Stimulated activated CD4-positive, alpha-beta T cell treated with anti-CD3 and anti-CD28 coated beads, Interleukin-2, amount 100 ng/mL, for 24 hours (primary cell): ENCODE data around the gene NHLH2.

Experiments
- DNase-seq, 2 donors: peaks; one replicate each; pipeline ENCODE4 v3.0.0-alpha.2; 2020

The NHLH2 gene

DNA sequence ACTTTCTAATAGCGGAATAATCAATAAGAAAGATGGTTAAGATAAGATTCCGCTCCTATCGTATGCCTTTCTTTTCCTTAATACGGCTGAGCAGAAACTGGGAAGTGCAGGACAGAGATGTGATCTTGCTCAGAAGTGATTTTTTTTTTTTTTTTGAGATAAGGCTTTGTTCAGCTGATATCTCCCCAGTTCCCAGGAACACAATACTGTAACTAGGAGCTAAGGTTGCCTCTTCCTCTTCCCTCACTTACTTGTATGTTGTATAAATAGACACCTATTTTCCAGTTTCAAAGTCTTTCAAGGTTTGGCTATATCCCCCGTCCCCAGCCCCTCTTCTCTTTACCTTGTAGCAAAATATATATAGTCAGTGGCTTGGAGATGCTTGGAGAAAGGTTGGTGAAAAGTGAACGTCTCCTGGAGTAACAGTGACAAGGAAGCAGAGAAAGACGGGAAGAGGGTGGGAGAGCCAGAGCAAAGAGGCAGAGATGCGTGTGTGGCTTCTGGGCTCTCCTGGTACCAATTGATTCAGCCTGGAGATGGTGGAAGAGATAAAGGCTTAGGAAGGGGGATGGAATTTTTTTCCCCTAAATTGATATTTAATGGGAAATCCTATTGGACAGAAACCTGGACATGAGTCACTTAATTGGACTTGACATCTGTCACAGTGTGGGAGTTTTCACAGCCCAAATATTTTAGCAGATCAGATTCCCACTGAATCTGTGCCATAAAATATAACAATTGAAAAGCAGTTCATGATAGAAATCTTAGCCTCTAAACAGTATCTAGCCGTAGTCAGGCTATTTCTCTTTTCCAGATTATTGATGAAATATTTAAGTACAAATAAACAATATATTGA, at the start of gene NHLH2:
NHLH2 (minus strand) TSS at position 522 of the 856 bp plus-strand sequence. CDS start 2,754 bp downstream, outside the sequence.
- DNase-seq: no peak

DNA sequence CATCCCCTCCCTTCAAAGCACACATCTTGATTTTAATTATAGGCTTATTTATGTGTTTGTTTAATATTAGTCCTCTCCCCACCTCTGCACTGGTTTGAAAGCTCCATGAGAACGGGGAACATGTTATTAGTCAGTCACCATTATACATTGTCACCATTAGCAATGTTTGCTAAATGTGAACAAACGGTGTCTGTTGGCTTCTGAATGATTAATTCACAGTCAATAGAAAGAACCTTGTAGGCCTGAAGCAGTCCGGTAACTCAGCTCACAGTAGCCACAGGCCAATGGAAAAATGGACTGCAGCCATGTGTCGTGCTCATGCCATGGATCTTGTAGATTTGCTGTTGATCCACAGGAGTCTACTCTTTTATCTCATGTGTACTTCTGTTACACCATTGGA, 49.7 kb upstream of the NHLH2 start:
- no peak for DNase-seq

DNA sequence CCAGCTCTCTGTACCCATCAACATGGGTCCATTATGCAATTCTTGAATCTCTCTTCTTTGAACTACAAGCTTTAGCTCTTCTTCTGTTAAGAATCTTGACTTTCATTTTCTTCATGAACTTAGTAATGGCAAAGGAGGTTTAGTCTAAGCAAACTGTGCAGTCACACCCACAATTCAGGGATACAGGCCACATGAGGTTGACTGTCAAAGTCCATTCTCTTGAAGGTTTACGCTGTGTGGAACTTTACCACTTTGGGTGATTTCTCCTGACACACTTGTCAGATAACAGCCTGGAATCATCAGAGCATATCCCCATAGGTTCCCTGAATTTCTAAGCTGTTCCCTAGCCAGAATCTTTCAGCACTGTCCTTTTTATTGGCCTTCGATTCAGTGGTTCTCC, 48.0 kb upstream of the NHLH2 start:
- DNase-seq: no peak

DNA sequence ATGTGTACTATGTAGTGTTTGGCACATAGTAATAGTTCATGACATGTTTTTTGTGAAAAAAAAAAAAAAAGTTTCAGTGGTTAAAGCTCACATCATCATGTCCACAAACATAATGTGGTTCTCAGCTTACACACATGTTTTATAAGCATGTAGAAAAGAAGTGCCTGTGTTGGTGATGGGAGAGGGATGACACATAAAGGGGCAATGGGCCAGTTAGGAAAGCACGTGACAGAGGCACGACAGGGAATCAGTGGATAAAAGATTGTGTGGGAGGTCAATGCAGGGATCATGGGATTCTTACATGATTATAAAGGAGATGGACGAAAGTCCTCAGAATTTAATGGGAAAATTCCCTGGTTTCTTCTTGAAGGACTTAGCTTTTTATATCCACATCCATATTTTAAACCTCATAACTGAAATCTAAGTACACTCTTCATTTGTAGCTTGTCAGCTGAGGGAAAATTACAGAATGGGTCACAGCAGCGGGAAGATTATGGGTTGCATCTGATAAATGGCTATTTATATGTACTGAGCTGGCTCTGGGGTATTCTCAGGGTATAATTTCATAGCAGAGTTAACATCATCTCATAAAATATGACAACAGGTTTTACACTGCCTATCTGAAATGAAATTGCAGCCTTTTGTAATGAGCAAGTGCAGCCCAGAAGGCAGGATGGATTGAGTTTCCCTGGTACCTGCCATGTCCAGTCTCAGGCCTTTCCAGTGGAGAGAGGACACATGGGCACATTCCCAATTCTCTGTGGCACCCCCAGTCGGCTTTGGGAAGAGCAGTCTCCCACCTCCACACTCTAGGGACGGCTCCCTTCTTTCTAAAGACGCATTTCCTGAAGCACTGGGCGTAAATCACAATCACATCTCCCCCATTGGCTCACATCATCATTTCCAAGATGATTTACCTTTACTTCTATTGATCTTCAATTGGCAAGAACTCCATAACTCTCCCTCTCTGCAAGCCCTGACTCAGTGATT, 42.3 kb upstream of the NHLH2 start:
- DNase-seq: no peak

DNA sequence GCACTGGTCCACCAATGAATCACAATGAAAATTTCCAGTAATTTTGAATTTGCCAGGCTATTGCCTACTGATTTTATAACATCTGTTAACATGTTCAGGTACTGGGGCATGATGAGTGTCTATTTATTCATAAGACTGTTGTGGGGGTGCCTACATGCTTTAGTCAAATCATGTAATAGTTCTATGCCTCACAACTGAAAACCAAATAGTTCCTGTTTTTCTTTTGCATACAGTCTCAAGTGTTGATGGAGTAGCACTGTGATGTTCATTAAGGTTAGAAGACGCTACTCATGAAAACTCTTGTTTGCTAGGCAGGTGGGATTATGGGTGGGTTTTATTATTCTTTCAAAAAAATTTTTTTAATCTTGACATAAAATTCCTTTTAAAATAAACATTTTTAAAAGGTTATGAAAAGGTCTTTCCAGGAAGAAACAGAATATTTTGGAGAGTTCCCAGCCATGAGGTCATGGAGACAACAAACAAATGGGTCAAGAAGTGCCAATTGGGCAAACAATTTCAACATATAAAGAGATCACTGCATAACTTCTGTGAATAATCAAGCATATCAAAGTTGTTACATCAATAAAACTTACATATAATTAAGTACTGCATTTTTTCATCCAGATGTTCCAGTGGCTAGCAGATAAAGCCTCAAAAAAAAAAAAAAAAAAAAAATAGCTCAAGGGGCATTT, 40.2 kb upstream of the NHLH2 start:
- DNase-seq: no peak

DNA sequence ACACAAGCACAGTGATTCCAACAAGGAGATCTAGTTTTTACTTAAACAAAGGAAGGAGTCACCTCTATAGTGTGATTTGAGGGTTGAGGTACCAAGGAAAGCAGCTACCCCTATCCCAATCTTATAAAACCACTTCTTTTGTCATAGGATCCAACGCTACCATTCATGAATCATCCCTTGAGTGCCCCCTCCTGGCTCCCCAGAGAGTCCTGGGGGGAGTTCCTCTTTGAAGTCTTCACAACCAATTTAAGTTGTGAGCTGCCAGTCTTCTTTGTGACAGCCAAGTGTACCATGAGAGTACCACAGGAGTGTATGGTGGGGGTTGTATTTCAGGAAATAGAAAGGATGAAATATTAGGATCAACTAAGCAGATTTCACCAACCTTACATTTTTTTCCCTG, 39.1 kb upstream of the NHLH2 start:
- no peak for DNase-seq

DNA sequence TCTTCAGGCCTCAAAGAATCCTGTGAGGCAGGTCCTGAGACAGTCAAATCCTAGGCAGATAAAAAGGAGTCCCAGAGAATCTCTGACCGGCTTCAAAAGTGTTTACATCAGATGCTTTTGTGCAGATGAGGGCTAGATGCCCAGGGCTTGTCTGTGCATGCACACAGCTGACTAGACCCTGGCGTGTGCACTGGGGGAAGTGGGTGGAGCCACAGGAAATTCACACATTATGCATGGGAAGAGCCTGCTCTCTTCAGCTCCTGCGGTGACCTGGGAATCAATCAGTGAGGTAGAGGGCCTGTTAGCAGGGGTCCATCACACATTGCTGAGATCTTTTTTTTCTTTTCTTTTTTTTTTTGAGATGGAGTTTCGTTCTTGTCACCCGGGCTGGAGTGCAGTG, 36.6 kb upstream of the NHLH2 start:
- DNase-seq: no peak

DNA sequence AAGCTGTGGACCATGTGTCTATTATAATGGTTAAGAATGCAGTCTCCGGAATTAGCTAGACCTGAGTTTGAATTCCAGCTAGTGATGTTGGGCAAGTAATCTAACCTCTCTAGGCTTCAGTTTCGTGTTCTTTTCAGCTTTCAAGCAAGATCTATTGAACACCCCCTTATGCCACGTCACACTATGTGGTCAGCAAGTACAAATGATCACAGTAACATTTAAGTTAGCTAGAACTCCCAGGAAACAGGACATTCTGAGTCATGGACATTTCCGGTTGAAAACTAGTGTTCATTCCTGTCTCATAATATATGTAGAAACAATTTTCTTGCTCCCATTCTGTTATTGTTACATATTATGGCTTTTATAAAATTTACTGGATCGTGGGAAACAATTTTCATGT, 34.0 kb upstream of the NHLH2 start:
- no peak for DNase-seq

DNA sequence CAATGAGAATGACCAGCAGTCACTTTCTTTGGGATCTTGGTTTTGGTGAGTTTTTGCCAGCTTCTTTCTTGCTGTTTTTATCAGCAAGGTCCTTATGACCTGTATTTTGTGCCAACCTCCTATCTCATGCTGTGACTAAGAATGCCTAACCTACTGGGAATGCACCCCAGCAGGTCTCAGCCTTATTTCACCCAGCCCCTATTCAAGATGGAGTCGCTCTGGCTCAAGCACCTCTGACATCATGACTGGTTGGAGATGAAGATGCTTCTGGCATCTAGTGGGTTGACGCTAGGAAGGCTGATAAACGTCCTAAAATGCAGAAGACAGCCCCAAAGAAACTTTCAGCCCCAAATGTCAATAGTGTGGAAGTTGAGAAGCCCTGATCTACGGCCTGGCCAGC, 33.6 kb upstream of the NHLH2 start:
- DNase-seq: no peak

DNA sequence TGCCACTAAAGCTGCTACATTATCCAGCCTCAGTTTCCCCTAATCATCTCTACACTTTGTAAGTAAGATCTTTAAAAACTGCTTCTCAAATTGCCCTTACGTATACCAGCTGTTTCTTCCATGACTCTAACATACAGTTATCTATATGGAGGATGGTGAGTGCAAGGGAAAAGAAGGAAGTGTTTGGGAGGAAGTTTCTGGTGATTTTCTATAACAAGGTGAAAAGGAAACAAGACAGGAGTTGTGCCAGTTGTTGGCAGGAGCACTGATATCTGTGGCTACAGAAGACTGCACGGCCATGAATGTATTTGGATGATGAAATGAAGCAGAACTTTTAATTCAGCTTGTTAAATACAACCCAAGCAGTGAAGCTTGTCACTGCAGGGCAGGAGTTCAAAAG, 32.3 kb upstream of the NHLH2 start:
- no peak for DNase-seq

DNA sequence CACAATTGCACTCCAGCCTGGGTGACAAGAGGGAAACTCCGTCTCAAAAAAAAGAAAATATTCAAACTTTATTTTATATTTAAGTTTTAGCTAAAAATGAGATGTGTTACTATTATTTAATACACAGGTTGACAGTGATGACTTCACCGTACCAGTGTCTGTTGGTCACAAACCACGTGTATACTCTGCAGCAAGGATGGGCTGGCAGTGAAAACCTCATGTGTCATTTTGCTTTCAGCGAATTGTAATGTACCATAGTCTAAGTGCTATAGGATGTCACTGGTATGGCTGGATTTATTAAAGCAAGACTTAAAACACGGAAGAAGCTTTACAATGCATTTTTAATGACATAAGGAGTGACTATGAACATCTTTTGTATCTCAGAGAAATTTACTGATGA, 28.1 kb upstream of the NHLH2 start:
- no peak for DNase-seq

DNA sequence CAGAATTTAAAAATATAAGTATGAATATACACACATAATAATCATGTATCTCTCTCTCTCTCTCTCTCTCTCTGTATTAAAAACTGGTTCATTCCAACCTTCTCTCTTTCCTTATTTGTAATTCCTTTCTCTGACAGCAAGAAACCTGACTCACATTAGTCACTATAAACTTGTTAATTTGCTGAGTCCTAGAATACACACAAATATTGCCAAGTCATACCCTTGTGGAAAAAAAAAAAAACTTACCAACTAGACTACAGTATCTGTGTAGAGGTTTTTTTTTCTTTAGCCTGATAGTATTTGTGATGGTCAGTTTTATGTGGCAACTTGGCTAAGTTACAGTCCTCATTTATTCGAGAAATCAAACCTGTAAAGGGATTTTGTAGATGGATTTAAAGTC, 26.3 kb upstream of the NHLH2 start:
- DNase-seq: no peak

DNA sequence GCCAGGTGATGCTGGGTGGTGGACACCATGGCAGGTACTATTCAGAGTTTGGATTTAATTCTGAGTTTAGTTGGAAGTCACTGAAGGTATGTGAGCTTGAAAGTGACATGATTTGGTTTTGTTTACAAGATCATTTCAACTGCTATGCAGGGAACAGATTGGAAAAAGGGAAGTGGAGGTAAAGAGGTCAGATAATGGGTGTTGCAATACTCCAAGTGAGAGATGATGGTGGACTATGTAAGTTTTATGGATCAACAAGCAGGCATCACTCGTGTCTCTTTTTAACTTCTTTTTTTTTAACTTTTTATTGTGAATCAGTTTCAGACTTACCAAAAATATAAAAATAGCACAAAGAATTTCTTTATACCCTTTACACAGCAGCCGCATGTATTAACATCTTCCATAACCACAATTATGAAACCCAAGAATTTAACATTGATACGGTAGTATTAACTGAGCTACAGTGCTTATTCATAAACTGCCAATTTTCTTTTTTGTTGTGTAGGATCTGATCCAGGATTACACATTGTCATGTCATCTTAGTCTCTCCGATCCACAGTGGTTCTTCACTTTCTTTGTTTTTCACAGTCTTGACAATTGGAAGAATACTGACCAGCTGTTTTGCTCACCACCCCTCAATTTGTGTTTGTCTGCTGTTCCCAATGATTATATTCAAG, 24.9 kb upstream of the NHLH2 start:
- no peak for DNase-seq

DNA sequence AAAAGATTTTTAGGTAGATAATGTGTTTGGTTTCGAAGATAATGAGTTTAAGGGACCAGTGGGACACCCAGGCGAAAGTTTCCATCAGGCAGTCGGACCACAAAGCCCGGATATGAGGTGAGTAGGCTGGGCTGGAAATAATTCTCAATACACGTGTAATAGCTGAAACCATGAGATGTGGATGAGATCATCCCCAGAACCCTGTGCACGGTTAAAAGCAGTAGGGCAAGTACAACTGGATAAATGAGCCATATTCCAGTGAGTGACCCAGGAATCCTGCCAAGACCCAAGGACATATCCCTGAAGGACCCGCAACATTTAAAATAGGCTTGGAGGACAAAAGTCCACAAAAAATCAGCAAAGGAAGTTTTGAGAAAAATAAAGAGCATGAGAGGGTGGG, 21.5 kb upstream of the NHLH2 start:
- DNase-seq: no peak

DNA sequence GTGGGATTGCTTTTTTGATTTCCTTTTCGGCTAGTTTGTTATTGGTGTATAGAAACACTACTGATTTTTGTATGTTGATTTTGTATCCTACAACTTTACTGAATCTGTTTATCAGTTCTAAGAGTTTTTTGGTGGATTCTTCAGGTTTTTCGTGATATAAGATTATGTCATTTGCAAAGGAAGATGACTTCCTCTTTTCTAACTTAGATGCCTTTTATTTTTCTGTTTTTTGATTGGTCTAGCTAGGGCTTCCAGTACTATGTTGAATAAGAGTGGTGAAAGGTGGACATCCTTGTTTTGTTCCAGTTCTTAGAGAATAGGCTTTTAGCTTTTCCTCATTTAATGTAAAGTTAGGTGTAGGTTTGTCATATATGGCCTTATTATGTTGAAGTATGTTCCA, 13.1 kb upstream of the NHLH2 start:
- no peak for DNase-seq

DNA sequence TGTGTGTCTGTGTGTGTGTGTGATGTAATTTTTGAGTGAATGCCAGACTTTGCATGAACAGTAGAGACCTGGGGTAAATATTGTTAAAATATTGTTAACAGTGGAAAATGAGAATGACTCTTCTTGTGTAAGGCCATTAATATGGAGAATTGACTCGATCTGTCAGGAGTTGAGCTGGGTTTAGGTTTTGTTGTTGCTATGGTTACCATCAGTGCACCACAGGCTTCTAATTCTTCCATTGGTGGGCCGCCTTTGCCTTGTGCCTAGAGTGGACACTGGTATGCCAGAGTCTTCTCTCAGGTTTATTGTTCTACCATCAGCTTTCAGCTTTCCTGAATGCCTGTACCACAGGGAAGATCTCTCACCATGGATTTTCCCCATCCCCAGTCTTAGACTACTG, 10.0 kb upstream of the NHLH2 start:
- no peak for DNase-seq

DNA sequence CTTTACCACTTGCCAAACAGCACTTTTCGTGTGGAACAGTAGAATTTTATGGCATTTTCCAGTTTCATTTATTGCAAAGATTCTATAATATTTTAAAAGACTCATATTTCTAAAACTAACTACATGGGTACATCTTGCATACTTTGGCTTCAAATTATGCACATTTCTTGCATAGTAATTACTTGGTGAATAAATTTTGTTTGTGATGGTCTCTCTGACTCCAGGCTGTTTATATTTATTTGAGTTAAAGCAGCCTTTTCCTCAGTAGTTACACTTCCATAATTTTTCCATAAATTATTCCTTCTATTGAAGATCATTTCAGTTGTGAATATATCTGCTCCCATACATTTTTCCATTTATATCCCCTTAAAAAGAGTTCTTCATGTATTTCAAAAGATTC, 6.9 kb upstream of the NHLH2 start:
- no peak for DNase-seq

DNA sequence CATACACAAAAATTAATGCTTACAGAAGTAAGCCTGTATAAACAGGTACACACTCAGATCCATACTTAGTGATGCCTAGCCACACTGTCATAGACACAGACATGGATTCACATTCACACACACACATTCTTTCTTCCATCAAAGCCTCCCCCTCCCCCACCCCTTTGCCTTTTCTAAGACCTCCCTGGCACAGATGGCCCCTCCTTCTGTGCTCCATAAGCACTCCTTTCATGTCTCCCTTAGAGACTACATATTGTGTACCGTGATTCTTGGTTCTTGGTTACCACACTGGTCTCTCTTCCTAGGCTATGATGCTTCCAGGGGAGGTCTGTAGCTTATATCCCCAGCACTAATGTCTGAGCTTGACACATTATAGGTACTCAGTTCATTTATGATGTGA, 2.0 kb upstream of the NHLH2 start:
- no peak for DNase-seq

DNA sequence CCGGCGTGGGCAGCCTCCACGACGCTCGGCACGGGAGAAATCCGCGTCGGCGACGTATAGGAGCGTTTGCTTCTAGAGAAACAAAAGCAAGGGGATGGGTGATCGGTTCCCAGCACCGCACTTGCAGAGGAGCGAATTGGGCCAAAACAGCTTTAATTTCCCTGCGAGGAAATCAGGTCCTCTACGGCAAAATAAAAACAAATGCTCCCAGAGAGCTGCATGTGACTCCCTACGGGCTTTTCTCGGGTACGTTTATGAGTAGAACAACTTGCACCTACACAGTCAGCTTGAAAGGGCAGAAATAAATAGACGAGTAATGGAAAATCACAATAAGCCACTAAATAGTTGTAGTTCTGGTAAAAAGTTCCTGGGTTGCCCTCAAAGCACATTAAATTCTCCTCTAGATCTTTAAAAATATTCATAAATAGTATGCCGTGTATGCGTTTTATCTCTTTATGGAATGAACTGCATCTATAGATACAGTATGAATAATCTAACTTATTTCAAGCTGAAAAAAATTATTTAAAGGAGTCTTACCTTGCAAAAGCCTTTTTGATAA, 1.2 kb downstream of the NHLH2 start:
- no peak for DNase-seq

DNA sequence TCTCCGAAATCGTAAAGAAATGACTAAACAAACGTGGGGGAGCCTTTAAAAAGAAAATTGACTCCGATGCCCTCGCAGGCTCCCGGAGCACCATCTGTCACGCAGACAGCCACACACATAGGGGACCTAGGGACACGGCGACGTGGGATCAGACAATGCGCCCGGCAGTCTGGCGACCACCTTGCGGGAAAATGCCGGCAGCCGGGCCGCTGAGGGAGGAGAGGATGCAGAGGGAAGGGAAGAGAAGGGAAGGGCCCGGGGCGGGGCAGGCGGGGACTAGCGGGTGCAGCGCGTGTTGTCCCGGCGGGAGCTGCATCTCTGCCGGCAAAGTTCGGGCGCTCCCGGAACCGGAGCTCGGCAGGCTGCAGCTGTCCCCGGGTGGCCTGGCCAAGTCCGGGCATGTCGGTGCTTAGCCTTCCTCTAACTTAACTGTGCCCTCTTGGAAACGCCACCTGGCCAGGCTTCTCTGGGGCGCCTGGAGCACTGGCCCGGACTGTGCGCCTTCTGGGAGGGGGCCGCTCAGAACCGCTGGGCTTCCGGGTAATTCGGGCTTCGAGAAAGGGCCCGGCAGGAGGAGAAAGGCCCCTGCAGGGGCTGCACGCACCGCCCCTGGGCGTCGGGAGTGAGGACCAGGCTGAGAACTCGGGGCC, 1.8 kb downstream of the NHLH2 start:
- peak in 1 of 2 donors; percentile 26 for DNase-seq

DNA sequence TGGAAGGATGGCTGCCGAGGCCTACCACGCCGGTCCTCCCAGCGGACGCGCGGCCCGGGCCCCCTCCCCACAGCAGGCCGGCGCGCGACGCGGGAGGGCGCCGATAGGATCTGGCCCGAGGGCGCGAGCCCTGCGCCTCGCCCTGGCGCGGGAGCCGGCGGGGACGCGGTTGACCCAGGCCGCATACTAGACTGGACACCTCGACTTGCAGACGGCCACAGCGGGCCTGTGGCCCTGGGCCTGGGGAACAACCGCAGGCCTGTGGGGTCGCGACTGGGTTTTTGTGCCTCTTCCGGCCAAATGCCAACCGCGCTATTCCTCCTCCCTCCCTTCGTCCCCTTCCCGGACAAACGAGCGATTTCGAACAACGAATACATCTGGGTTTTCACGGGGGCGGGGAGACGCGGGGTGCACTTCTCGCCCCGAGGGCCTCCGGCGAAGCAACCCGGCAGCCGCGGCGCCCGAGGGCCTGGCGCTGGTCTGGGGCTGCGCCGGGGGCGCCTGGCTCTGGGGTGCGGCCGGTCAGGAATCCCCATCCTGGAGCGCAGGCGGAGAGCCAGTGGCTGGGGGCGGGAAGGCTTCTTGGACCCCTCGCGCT, 2.4 kb downstream of the NHLH2 start:
- DNase-seq: peak in 1 of 2 donors; percentile 5
